HG02588 (cell line): ENCODE data around the gene ZNF620.
"Not testable (repeated sequence)": the region's sequence is repeated elsewhere in the genome, so short reads cannot be mapped to it uniquely, and the experiment has no call there.

ENCODE experiments used
- ATAC-seq: cut with Tn5 transposase; IDR thresholded peaks from one replicate; pipeline ENCODE4 v1.9.1; 2021; ENCODE audit warnings: mild to moderate bottlenecking, moderate library complexity; ENCODE audit not compliant: unreplicated experiment

The ZNF620 gene

GRCh38 chr3:40505599-40506462 is at the start of gene ZNF620:
TSS of gene ZNF620 (plus strand) at chr3:40506039. CDS start at chr3:40506353, 314 bp downstream.
- peak; percentile 87 for ATAC-seq

GRCh38 chr3:40456279-40456939 is 49.4 kb upstream of the ZNF620 start:
- no peak for ATAC-seq

GRCh38 chr3:40456940-40457823 is 48.7 kb upstream of the ZNF620 start, which contains the start of gene RPL14:
TSS of gene RPL14 (plus strand) at chr3:40457339. CDS start at chr3:40457472, 133 bp downstream.
- peak; percentile 61 for ATAC-seq

- ATAC-seq: no peak
Observed at GRCh38 chr3:40458473-40458872, 47.4 kb upstream of the ZNF620 start.

GRCh38 chr3:40460481-40460880 is 45.4 kb upstream of the ZNF620 start:
- ATAC-seq: not testable (repeated sequence)

- no peak for ATAC-seq
Observed at GRCh38 chr3:40461161-40461560, 44.7 kb upstream of the ZNF620 start.

- ATAC-seq: not testable (repeated sequence)
Observed at GRCh38 chr3:40462838-40463237, 43.0 kb upstream of the ZNF620 start.

- ATAC-seq: no peak
Observed at GRCh38 chr3:40463579-40463978, 42.3 kb upstream of the ZNF620 start.

- no peak for ATAC-seq
Observed at GRCh38 chr3:40464339-40465110, 41.3 kb upstream of the ZNF620 start.

GRCh38 chr3:40465111-40465407 is 40.8 kb upstream of the ZNF620 start:
- ATAC-seq: no peak

- no peak for ATAC-seq
Observed at GRCh38 chr3:40465456-40465855, 40.4 kb upstream of the ZNF620 start.

GRCh38 chr3:40468018-40468417 is 37.8 kb upstream of the ZNF620 start:
- no peak for ATAC-seq

GRCh38 chr3:40470701-40471100 is 35.1 kb upstream of the ZNF620 start:
- ATAC-seq: no peak

GRCh38 chr3:40476478-40477470 is 29.1 kb upstream of the ZNF620 start, which contains the start of gene ZNF619:
TSS of gene ZNF619 (plus strand) at chr3:40477122. CDS start at chr3:40477980, 858 bp downstream.
- peak; percentile 91 for ATAC-seq

GRCh38 chr3:40477666-40478065 is 28.2 kb upstream of the ZNF620 start:
- no peak for ATAC-seq

- ATAC-seq: no peak
Observed at GRCh38 chr3:40487172-40487571, 18.7 kb upstream of the ZNF620 start.

GRCh38 chr3:40490916-40491315 is 14.9 kb upstream of the ZNF620 start:
- ATAC-seq: no peak

- no peak for ATAC-seq
Observed at GRCh38 chr3:40494698-40495097, 11.1 kb upstream of the ZNF620 start.

GRCh38 chr3:40497288-40497687 is 8.6 kb upstream of the ZNF620 start:
- ATAC-seq: no peak
